Fibroblast of skin of abdomen (primary cell): ENCODE results near the gene SLC38A9.
"Not testable (repeated sequence)": the region's sequence is repeated elsewhere in the genome, so short reads cannot be mapped to it uniquely, and the experiment has no call there.

ENCODE experiments used
- DNase-seq: peaks from one replicate; pipeline ENCODE4 v3.0.0-alpha.2; 2013

The SLC38A9 gene

DNA sequence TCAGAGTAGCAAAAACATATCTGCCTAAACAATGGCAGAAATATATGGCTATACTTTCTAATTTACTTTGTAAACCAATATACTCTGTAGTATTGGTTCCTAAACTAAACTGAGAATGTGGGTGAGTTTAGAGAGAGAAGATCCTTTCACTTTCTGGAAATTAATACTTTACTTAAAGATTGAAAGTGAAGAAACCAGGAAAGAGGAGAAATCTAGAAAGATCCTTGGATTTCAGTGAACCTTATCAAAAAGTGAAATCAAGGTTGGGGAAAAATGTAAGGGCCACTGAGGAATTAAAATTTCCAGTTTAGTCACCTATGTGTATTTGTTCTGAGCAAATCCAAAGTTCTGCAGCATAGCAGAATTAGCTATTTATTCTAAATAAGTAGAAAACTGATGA is 5.9 kb downstream of the SLC38A9 start:
- no peak for DNase-seq

DNA sequence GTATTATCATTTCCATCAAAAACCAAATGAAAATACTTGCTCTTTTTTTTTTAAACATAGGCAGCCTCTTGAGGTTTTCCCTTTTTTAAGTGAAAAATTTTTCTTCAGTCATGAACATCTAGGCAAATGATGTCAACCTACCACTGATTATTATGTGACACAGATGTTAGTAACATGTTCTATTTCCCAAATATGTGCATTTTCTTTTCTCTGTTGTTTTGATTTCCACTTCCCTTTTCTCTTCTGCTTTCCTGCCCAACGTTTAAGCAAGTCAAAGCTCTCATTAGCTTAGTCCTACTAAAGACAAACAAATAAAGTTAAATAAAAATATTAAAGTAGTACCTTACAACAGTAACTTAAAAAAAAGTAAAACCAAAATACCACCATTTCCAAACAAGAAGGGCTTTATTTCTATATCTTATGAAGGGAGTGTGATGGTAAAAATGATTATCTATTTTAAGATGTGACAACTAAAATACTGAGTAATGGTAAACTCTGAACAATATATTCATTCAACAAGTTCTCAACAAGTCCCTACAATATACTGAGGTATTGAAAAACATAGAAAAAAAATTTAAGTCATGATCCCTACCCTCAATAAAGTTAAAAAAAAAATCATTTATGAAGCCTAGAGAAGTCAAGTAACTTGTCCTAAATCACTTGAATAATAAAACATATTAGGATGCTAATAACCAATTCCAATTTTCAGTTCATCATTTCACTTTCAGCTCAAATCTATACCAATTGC is 9.4 kb downstream of the SLC38A9 start:
- DNase-seq: no peak

DNA sequence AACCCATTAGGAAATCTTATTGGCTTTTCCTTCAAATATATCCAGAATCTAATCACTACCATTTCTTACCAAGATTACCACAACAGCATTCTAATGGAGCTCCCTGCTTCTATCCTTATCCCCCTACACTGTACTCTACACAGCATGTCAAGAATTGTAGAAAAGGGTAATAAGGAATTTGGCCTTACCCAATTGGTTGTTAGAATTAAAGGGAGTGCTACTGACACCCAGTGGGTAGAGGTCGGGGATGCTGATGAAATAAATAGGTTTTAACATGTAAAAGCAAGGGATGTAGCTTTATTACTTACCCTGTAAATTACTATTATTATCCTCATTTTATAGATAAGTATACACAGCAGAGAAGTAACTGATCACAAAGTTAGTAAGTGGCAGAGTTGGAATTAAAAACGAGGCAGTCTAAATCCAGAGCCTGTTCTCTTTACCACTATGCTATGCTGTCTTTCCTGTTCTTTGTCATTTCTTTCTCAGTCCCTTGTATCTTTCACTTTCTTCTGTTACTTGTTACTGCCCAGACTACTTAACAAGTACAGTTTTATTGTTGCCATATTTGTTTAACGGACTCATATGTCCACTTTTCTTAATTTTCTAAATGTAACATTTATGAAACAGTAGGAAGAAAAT is 10.5 kb downstream of the SLC38A9 start:
- DNase-seq: no peak

- DNase-seq: no peak
These were observed 11.4 kb downstream of the SLC38A9 start for GRCh38 chr5:55700745-55701144.

DNA sequence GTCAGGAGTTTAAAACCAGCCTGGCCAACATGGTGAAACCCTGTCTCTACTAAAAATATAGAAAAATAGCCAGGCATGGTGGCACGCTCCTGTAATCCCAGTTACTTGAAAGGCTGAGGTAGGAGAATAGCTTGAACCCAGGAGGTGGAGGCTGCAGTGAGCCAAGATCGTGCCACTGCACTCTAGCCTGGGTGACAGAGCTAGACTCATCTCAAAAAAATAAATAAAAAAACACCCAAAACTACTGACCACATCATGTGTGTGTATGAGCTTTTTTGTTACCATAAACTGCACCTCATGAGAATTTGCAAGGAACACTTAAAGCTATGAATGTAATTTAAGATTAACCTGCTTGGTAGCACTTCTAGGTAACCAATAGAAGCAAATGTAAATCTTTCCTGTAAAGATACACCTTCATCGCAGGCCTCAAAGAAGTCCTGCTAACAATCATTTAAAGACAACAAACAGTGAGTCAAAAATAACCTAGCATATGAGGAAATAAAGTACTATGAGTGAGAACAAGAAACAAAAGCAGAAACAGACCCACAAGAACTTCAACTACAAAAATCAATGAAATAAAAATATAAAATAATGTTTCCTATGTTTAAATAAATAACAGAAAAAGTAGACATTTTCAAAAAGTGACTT is 13.0 kb downstream of the SLC38A9 start:
- no peak for DNase-seq

GRCh38 chr5:55696704-55697103 is 15.4 kb downstream of the SLC38A9 start:
- not testable (repeated sequence) for DNase-seq

- peak; percentile 37 for DNase-seq
These were observed 17.8 kb downstream of the SLC38A9 start for GRCh38 chr5:55694152-55694830.

DNA sequence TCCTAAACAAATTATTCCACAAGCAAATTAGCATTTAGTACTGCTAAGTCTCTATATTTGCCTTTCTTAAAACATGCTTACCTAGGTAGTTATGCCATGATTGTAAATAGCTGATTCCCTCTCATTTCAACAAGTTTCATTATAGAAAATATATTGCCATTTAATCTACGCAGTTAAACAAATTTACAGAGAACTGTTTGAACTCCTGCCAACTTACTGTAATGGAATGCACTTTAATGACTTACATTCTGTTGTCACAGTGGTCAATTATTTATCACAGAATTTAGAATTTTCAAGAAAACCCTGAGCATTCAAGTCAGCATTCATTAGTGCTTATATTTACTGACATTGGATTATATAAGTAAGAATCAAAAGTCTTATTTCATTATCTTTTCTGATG is 19.6 kb downstream of the SLC38A9 start:
- no peak for DNase-seq

- no peak for DNase-seq
These were observed 20.1 kb downstream of the SLC38A9 start for GRCh38 chr5:55692106-55692417.

- peak; percentile 62 for DNase-seq
These were observed 20.6 kb downstream of the SLC38A9 start for GRCh38 chr5:55691265-55692105.

- DNase-seq: no peak
These were observed 30.1 kb downstream of the SLC38A9 start for GRCh38 chr5:55682071-55682470.

DNA sequence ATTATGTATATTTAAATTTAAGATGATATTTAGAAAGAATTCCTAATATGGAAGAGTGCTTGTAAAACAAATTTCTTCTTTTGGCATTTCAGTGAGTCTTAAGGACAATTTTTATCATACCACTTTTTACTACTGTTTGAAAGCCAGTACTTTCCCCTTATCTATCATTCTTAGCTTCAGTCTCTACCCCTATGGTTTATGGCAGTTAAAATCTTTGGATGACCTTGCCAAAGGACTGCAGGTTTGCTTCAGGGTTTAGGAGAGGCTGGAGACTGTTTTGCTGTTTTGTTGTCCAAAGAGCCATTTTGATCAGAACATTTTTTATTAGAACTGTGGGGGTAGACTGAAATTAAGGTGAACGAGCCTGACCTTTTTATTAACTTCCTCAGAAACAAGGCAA is 30.8 kb downstream of the SLC38A9 start:
- DNase-seq: no peak

- DNase-seq: no peak
These were observed 31.8 kb downstream of the SLC38A9 start for GRCh38 chr5:55680353-55680752.

DNA sequence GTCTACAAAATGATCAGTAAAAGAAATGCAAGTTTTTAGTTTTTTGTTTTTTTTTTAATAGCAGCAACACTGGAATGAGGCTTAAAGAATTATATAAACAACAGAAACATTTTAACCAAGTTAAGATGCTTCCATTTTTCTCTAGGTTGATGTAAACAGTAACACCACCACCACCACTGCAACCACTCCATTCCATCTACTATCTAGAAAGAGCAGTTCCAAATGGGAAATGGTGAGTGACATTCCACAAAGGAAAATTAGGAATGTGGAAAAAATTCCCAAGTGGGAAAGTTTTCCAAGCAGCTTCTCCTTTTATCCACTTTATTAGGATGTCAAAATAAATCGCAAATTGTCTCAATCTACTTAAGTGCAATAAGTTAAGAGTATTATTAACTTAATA is 32.6 kb downstream of the SLC38A9 start:
- DNase-seq: peak; percentile 19

DNA sequence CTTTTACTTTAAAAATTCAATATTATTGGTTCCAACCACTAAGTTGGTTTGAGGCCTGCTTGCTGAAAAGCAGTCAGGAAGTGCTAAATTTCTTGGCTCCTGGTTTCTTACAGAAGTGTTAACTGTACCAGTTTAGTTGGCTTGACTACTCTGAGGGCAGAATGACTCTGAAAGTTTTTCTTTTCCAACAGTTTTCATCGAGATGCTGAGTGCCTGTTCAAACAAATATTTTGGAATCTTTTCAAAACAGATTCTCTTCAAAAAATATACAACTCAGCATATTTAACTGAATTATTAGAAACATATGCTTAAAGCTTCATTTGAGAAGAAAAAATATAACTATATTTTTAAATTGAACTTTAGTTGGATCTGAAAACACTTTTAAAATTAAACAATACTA is 37.0 kb downstream of the SLC38A9 start:
- DNase-seq: peak; percentile 33

DNA sequence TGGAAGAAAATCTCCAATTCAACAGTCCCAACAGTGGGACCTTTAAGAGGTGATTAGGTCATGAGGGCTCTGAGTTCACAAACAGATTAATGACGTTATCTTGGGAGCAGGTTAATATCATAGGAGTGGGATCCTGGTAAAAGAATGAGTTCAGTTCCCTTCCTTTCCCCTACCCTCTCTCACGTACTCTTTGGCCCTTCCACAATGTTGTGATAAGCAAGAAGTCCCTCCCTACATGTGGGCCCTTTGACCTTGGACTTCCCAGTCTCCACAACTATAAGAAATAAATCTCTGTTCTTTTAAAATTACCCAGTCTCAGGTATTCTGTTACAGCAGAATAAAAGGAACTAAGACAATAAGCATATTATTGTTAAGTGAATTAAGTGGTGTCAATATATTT is 37.8 kb downstream of the SLC38A9 start:
- no peak for DNase-seq

DNA sequence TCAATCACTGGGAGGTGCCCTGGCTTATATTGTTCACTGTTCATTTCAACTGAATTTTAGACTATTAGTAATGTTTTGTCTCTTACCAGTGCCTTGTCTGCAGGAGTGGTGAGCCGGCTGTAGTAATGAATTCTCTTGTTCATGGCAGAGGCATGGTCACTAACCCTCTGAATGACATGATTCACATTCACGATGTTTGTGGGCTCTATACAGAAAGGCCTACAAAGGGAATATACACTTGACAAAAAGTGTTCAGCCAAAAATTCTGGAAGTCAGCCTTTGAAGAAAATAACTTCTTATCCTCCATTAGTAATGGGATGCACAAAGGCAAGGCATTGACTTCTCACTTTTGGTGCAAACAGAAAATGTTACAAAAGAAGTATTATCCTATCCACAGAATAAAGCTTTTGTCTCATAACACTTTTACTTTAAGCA is 39.6 kb downstream of the SLC38A9 start:
- peak; percentile 29 for DNase-seq

DNA sequence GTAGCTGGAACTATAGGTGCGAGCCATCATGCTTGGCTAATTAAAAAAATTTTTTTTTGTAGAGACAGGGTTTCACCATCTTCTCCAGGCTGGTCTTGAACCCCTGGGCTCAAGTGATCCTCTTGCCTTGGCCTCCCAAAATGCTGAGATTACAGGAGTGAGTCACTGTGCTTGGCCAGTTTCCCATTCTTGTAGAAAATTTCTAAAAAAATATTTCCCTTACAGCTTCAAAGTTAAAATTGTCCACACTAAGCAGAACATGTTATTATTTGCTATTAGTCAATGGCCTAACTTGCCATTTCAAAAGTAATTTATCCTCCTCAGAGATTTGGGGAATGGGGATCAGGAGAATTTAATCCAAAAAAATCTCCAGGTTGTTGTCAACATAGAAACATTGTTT is 40.1 kb downstream of the SLC38A9 start:
- DNase-seq: peak; percentile 5

GRCh38 chr5:55668356-55668755 is 43.8 kb downstream of the SLC38A9 start:
- DNase-seq: peak; percentile 89

- no peak for DNase-seq
These were observed 44.2 kb downstream of the SLC38A9 start for GRCh38 chr5:55667938-55668337.

DNA sequence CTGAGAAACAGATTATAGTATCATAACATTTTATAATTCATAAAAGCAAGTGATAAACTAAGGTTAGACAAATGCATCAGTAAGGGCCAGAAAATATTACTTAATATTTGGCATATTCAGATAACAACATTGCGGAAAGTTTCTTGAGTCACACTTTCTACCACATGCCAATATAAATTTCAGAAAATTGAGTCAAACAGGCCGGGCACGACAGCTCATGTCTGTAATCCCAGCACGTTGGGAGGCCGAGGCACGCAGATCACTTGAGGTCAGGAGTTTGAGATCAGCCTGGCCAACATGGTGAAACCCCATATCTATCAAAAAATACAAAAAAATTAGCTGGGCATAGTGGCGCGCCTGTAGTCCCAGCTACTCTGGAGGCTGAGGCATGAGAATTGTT is 47.1 kb downstream of the SLC38A9 start:
- no peak for DNase-seq

DNA sequence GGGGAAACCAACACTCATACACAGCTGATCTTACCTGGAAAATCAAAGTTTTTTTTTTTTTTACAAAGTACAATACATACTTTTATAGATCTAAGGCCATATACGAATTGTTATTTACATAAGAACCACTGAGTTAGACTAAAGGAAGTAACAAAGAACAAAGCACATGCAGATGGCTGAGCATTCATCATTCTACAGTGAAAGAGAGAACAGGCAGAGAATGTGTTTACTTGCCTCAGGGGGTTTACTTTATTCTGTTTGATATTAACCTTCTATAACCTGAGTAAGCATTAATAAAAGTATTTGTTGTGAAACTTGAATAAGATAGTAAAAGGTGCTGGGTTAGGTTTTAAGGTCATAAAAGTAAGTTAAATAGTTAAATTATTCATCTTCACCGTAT is 54.7 kb downstream of the SLC38A9 start:
- DNase-seq: no peak

- DNase-seq: peak; percentile 79
These were observed 61.7 kb downstream of the SLC38A9 start for GRCh38 chr5:55650386-55650785.
